Measurements from ENCODE around the gene IQSEC3.

GRCh38 chr12:129001-129400 lies 62.4 kb downstream of the IQSEC3 start:
- no peak for TF ChIP-seq CTCF (IDR thresholded peaks at IDR 0.05; ENCODE audit: low read length)
- TF ChIP-seq EZH2 (optimal IDR thresholded peaks at IDR 0.05; ENCODE audit: low read depth, low read length): no peak
